HG02588 (cell line): ENCODE measurements around the gene LCN6.

Source experiments
- ATAC-seq: cut with Tn5 transposase; IDR thresholded peaks from one replicate; pipeline ENCODE4 v1.9.1; 2021; ENCODE audit warnings: mild to moderate bottlenecking, moderate library complexity; ENCODE audit not compliant: unreplicated experiment

The LCN6 gene

GRCh38 chr9:136695435-136695895 is 52.9 kb downstream of the LCN6 start:
- ATAC-seq = no peak

- no peak for ATAC-seq
These were observed 53.5 kb downstream of the LCN6 start for GRCh38 chr9:136694872-136695247.

- no peak for ATAC-seq
These were observed 54.0 kb downstream of the LCN6 start for GRCh38 chr9:136694163-136694871.
